Parathyroid adenoma (tissue), 2 donors: ENCODE results near the gene IMMP2L.

Experiments
- H2AFZ ChIP-seq: fragments of 300-600 bp; sonication (generic); one replicate; pipeline ENCODE4 v1.7.0; 2017; ENCODE audit warnings: antibody characterized with exemption, mild to moderate bottlenecking
- H3K27ac ChIP-seq: fragments of 300-600 bp; sonication (generic); one replicate; pipeline ENCODE4 v1.7.0; 2017
- H3K27me3 ChIP-seq: fragments of 300-600 bp; sonication (generic); one replicate; pipeline ENCODE4 v1.7.0; 2017; ENCODE audit warnings: low read length; ENCODE audit not compliant: control insufficient read depth, insufficient read depth
- H3K36me3 ChIP-seq: fragments of 300-600 bp; sonication (generic); one replicate; pipeline ENCODE4 v1.7.0; 2017; ENCODE audit warnings: low read length; ENCODE audit not compliant: control insufficient read depth, insufficient read depth
- H3K4me1 ChIP-seq: fragments of 300-600 bp; sonication (generic); one replicate; pipeline ENCODE4 v1.7.0; 2017; ENCODE audit warnings: control low read depth
- H3K4me2 ChIP-seq: fragments of 300-600 bp; sonication (generic); one replicate; pipeline ENCODE4 v1.7.0; 2017; ENCODE audit warnings: low read length
- H3K4me3 ChIP-seq: fragments of 300-600 bp; sonication (generic); one replicate; pipeline ENCODE4 v1.7.0; 2017; ENCODE audit warnings: low read depth, low read length
- H3K79me2 ChIP-seq: fragments of 300-600 bp; sonication (generic); one replicate; pipeline ENCODE4 v1.7.0; 2017; ENCODE audit warnings: control low read depth
- H3K9ac ChIP-seq: fragments of 300-600 bp; sonication (generic); one replicate; pipeline ENCODE4 v1.7.0; 2017; ENCODE audit warnings: mild to moderate bottlenecking
- H3K9me3 ChIP-seq: fragments of 300-600 bp; sonication (generic); one replicate; pipeline ENCODE4 v1.7.0; 2017; ENCODE audit warnings: low read length; ENCODE audit not compliant: control insufficient read depth
- TF ChIP-seq, protein P1 (sequence below): fragments of 300-600 bp; sonication (generic); IDR thresholded peaks from one replicate; pipeline ENCODE4 v1.7.0; 2017; ENCODE audit warnings: antibody characterized with exemption, mild to moderate bottlenecking
- donor health status: primary hyperparathyroidism.

The IMMP2L gene

DNA sequence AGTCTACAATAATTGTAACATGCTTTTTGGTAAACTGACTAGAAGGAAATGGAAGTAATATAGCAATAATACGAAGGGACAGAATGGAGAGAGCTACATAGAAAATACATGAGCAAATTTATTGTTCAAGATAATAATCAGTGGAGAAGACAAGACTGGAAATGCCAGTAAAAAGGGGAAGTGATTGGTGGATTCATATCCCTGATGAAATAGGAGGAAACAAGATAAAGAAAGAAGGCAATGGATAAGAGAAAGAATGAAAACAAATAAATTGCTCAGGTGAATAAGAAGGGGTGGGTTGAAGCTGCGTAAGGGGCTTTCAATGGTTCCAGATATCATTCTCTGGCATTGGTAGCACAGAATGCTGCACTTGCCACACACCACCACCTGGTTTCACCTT, 335.5 kb downstream of the IMMP2L start:
- Histone ChIP-seq H3K9me3 (no peaks in the 10 kb centered on the region), H2AFZ (no peak overlapping the region), H3K4me1 (no peaks in the 10 kb centered on the region), H3K27me3 (no peaks in the 10 kb centered on the region), H3K36me3 (no peaks in the 10 kb centered on the region), H3K4me3 (no peak overlapping the region), H3K4me2 (no peak overlapping the region), H3K79me2 (no peaks in the 10 kb centered on the region), H3K27ac (no peak overlapping the region), H3K9ac (no peak overlapping the region)
- TF ChIP-seq, protein P1, sequence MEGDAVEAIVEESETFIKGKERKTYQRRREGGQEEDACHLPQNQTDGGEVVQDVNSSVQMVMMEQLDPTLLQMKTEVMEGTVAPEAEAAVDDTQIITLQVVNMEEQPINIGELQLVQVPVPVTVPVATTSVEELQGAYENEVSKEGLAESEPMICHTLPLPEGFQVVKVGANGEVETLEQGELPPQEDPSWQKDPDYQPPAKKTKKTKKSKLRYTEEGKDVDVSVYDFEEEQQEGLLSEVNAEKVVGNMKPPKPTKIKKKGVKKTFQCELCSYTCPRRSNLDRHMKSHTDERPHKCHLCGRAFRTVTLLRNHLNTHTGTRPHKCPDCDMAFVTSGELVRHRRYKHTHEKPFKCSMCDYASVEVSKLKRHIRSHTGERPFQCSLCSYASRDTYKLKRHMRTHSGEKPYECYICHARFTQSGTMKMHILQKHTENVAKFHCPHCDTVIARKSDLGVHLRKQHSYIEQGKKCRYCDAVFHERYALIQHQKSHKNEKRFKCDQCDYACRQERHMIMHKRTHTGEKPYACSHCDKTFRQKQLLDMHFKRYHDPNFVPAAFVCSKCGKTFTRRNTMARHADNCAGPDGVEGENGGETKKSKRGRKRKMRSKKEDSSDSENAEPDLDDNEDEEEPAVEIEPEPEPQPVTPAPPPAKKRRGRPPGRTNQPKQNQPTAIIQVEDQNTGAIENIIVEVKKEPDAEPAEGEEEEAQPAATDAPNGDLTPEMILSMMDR: no peak

DNA sequence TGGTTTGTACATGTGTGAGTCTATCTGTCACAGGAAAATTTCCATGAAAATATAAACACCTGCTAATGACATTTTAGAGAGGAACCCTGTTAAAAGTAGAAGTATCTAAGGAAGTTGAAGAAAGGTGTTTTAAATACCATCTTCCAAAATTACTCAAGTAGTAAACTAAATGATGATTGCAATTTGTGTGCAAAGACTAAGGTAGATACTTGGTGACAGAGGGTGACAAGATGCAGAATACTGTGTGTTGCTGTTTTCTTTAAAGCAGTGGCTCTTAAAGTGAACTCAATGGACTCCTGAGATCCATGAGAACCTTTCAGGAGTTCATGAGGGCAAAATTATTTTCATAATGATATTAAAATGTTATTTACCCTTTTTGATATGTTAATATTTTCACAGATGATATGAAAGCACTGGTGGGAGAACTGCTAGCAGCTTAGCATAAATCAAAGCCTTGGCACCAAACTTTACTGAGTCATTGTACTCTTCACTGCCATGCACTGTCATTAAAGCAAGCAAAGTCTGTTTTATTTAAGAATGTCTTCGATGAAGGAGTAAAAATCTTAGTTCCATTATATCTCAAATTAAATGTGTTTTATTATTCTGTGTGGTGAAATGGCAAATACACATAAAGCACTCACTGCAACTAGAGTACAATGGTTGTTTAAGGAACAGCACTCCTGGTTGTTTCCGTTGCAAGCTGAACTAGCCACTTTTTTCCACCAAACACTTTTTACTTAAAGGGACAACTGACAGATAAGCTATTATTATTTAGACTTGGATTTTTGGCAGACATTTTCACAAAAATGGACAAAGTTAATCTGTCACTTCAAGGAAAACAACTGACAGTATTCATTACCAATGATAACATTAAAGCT, 337.7 kb downstream of the IMMP2L start:
- no peaks in the 10 kb centered on the region for H3K9me3 ChIP-seq
- no peaks in the 10 kb centered on the region for H3K79me2 ChIP-seq
- no peak overlapping the region for H3K4me2 ChIP-seq
- H3K36me3 ChIP-seq: no peaks in the 10 kb centered on the region
- no peaks in the 10 kb centered on the region for H3K27me3 ChIP-seq
- no peaks in the 10 kb centered on the region for H3K4me1 ChIP-seq
- TF ChIP-seq, protein P1: no peak
- no peak overlapping the region for H3K27ac ChIP-seq
- H3K4me3 ChIP-seq: no peak overlapping the region
- no peak overlapping the region for H3K9ac ChIP-seq
- no peak overlapping the region for H2AFZ ChIP-seq

DNA sequence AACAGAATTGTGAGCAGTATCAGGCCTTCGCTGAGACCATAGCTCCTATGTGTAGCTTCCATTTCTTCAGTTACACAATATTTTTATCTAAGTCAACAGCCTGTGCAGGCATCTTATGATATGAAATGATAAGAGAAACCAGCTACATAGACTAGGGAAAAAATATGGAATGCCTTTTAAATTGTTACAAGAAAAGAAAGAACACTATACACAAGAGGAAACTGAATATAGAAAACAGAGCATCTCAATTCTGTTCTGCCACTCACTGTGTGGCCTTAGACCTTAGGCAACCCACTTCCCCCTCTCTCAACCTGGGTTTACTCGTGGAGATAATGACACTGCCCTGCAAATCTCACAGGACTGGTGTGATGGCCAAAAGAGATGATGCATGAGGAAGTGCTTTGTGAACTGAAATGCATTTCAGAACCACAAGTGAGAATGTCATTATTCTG, 338.5 kb downstream of the IMMP2L start:
- Histone ChIP-seq H3K36me3 (no peaks in the 10 kb centered on the region), H2AFZ (no peak overlapping the region), H3K27me3 (no peaks in the 10 kb centered on the region), H3K4me2 (no peak overlapping the region), H3K79me2 (no peaks in the 10 kb centered on the region), H3K4me1 (no peaks in the 10 kb centered on the region), H3K9me3 (no peaks in the 10 kb centered on the region), H3K27ac (no peak overlapping the region), H3K4me3 (no peak overlapping the region), H3K9ac (no peak overlapping the region)
- TF ChIP-seq, protein P1: no peak

DNA sequence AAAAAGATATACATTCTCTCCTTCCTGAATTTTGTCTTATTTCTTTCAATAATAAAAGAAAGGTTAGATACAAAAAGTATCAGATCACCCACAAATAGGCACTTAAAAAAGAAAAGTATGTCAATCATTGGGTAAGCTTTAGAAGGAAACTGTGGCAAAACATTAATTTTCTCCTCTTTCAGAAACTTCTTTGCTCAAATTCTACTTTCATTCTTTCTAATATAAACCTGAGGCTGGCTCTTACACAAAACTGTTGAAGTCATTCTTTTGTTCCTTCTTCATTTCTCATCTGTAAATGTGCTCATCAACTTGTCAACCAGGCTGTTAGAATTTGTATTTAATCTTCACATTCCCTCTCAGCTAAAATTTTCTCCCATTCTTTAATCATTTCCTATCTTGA, 346.7 kb downstream of the IMMP2L start:
- Histone ChIP-seq H3K4me1 (no peaks in the 10 kb centered on the region), H3K79me2 (no peaks in the 10 kb centered on the region), H3K36me3 (no peaks in the 10 kb centered on the region), H3K27me3 (no peaks in the 10 kb centered on the region), H2AFZ (no peak overlapping the region), H3K4me2 (no peak overlapping the region), H3K9ac (no peak overlapping the region), H3K9me3 (no peaks in the 10 kb centered on the region), H3K4me3 (no peak overlapping the region), H3K27ac (no peak overlapping the region)
- TF ChIP-seq, protein P1: no peak
